Choroid plexus epithelial cell (primary cell): ENCODE data around the gene COL8A2.

ENCODE experiments used
- DNase-seq: peaks from one replicate; pipeline ENCODE4 v3.0.0-alpha.2; 2010; ENCODE audit warnings: low read depth
- H3K4me3 ChIP-seq: 2 replicates; pipeline ENCODE4 v1.5.1; 2011; ENCODE audit warnings: low read depth, mild to moderate bottlenecking, control low read depth, low read length, moderate library complexity
- TF ChIP-seq, protein P1 (sequence below): conservative IDR thresholded peaks from 2 replicates; pipeline ENCODE4 v1.5.1; 2011; ENCODE audit warnings: low read depth, mild to moderate bottlenecking, control low read depth, inconsistent platforms, low read length, moderate library complexity

COL8A2 gene

GRCh38 chr1:36128126-36128904 lies 3.3 kb upstream of the COL8A2 start:
- H3K4me3 ChIP-seq = no peak overlapping the region
- DNase-seq = no peak
- TF ChIP-seq, protein P1, sequence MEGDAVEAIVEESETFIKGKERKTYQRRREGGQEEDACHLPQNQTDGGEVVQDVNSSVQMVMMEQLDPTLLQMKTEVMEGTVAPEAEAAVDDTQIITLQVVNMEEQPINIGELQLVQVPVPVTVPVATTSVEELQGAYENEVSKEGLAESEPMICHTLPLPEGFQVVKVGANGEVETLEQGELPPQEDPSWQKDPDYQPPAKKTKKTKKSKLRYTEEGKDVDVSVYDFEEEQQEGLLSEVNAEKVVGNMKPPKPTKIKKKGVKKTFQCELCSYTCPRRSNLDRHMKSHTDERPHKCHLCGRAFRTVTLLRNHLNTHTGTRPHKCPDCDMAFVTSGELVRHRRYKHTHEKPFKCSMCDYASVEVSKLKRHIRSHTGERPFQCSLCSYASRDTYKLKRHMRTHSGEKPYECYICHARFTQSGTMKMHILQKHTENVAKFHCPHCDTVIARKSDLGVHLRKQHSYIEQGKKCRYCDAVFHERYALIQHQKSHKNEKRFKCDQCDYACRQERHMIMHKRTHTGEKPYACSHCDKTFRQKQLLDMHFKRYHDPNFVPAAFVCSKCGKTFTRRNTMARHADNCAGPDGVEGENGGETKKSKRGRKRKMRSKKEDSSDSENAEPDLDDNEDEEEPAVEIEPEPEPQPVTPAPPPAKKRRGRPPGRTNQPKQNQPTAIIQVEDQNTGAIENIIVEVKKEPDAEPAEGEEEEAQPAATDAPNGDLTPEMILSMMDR = no peak

DNA sequence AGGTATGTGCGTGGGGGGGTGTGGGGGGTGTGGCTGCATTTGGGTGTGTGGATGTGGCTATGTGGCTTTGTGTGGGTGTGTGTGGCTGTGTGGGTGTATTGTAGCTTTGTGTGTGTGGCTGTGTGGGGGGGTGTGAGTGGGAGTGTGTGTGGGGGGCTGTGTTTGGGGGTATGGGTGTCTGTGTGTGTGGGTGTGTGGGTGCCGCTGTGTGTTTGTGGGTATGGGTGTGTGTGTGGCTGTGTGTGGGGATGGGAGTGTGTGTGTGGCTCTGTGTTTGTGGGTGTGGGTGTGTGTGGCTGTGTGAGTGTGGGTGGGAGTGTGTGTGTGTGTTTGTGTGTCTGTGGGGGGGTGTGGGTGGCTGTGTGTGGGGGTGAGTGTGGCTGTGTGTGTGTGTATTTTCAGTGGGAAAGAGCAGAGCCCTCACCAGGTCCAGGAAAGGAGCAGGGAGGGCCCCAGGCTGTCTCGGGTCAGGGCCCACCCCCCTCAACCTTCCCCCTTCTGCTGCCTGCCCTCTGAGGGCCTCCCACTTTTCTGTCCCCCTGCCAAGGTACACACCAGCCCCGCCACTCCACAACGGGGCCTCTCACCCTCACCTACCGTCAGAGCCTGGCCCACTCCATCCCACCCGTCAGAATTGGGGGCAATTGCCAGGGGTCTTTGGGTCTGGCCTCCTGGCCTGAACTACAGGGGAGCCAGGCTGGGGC lies 1.9 kb upstream of the COL8A2 start:
- TF ChIP-seq, protein P1 = no peak
- no peak overlapping the region for H3K4me3 ChIP-seq
- DNase-seq = no peak

- TF ChIP-seq, protein P1 = no peak
- no peak overlapping the region for H3K4me3 ChIP-seq
- DNase-seq = no peak
Observed at GRCh38 chr1:36126005-36126716, 1.1 kb upstream of the COL8A2 start.

DNA sequence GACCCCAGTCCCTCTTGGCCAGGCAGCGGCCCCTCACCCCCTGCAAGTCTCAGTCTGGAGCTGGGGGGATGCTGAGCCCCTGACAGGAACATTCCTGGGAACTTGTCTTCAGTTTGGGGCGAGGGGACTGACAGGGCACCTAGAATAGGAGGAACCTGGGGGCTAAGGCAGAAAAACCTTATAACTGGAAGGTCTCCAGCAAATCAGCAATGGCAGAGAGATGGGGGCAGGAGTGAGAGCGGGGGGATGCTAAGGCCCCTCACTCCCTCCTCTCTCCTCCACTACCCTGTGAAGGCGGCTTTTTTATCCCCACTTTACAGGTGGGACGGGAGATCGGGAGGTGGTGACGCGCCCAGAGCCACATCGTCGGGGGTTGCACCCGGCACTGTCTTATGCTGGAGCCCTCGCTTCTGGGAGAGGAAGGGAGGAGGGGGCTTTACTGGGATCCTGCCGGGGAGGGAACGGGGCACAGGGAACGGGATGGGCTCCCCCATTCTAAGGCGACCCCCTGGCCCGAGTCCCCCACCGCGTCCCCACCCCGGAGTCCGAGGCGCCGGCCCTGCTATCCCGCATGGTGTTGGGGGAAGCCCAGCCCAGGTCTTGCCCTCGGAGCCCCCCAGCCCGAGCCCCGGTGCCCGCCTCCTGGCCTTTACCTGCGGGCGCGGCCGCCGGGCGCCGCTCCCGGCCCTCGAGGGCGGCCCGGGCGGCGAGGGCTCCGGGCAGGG lies 456 bp downstream of the COL8A2 start:
- no peak for DNase-seq
- TF ChIP-seq, protein P1 = no peak
- peak overlapping the region; percentile 25 for H3K4me3 ChIP-seq

DNA sequence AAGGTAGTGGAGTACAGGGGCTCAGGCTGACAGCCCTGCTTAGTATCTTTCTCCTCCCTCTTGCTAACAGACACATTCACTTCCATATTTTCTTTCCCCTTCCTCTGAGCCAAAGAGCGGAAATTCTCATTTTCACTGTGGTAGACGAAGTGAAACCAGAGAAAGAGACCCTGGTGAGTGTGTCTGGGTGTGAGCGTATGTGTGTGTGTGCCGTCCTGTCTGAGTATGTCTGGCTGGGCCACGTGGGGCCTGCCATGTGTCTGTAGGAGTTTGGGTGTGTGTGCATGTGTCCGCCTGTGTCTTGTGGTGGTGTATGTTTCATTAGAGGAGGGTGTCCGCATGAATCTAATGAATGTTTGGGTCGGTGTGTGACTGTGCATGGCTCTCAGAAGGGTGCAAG lies 1.7 kb downstream of the COL8A2 start:
- H3K4me3 ChIP-seq = no peak overlapping the region
- DNase-seq = peak; percentile 70
- TF ChIP-seq, protein P1 = no peak

DNA sequence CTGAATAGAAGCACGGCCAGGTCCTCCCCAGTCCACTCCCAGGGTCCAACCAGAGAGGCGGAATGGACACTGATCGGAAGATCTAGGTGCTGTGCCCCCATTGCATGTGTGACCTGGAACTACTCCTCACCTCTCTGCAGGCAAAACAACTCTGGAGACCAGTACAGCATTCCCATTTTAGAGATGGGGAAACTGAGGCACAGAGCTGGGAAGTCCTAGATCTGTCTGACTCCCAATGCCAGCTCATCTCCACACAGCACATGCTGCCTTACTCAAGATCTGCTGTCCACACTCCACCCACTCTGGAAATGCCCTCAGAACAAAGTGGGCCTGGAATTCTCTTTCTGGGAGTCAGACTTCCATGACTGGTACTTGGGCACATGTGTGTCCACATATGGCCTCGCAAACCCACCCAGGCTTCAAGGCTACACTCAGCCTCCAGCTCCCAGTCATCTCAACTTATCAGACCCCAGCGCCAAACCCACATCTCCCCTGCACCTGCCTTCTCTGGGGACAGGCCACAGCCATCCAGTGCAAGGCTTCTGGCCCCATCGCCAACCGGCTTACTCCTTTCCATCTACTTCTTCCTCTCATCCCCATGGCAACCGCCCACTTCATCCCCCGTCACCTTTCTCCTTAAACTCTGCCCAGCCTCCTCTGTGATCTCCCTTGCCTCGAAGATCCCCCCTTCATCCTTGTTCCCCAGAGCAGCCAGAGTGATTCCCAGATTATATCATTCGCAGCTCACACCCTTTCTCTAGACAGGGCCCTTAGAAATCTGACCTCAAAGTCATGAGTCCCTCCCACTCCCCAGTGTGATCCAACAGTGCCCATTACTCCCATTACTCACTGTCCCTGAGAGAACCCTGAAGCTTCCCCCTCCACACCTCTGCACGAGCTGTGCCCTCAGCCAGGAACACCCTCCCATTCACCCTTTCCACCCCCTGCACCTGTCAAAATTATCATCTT lies 2.7 kb downstream of the COL8A2 start:
- no peak for DNase-seq
- H3K4me3 ChIP-seq = no peak overlapping the region
- TF ChIP-seq, protein P1 = no peak
